Amniotic epithelial cell (primary cell): Measurements from ENCODE around the gene KCNQ2.

Experiments used
- DNase-seq: peaks from one replicate; pipeline ENCODE4 v3.0.0-alpha.2; 2010; ENCODE audit warnings: low read depth

Gene KCNQ2

DNA sequence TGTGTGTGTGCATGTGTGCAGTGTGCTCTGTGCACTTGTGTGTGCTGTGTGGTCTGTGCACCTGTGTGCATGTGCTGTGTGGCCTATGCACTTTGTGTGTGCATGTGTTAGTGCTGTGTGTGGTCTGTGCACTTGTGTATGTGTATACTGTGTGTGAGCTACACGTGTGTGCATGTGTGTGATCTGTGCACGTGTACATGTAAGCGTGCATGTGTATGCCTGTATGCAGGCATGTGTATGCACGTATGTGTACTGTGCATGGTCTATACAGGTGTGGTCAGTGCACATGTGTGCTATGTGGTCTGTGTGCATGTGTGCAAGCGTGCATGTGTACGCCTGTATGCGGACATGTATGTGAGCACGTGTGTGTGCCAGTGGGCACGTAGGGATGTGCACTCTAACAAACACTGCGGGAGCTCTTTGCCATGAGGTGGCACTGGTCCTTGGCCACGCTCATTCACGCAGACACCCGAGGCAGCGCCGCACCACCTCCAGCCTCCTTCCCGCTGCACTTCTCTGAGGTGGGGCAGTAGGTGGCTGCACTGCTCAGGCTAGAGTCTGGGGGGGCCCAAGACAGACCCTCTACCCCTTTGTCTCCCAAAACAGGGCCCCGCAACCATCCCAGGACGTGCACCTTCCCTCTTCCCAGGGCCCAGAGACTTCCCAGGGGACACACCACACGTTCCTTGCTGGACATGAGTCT is 68.9 kb downstream of the KCNQ2 start:
- DNase-seq, result no peak

- no peak for DNase-seq
These were observed 69.6 kb downstream of the KCNQ2 start for GRCh38 chr20:63402860-63403220.

DNA sequence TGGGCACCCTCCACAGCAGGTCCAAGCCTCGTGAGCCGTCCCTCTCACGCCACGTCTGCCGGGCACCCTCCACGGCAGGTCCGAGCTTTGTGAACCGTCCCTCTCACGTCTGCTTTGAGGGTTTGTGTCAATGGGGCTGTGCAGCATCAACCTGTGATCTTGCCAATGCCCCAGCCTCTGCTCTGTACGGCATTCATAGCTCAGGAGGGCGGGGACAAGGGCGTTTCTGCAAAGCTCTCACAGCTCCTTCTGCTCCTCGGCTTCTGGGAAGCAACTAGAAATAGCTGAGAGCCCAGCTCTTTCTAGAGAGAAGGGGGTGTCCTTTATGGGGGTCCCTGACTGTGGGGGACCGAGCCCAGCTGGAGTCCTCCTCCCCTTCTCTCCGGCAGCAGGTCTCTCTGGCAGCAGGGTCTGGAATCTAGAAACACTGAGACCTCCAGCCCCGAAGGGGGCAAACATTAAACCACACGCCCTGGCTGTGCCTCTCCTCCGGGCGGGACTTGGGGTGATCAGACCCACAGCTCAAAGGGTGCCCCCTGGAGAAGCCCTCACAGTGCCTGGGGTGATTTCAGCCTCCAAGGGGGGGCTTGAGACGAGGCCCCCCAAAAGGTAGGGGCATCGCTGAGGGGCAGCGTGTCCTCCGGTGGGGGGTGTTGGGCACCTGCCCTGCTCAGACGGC is 70.1 kb downstream of the KCNQ2 start:
- no peak for DNase-seq

DNA sequence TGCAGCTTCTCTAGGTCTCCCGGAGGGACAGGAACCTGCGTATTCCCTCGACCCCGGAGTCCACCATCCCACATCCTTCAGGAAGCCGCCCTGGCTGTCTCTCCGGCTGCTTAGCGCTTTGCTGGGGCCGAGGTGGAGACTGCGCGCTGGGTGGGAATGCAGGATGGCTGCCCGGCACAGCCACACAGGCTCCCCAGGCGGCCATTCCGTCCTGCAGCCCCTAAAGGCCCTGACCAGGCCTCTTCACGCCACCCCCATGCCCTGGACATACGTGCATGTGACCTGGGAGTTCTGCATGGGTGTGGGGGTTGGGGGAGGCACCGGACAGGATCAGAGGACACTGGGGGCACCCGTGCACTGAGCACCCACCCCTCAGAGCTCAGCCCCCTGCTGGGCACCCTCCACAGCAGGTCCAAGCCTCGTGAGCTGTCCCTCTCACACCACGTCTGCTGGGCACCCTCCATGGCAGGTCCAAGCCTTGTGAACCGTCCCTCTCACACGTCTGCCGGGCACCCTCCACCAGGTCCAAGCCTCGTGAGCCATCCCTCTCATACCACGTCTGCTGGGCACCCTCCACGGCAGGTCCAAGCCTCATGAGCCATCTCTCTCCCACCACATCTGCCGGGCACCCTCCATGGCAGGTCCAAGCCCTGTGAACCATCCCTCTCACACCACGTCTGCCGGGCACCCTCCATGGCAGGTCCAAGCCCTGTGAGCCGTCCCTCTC is 70.9 kb downstream of the KCNQ2 start:
- DNase-seq, result no peak

DNA sequence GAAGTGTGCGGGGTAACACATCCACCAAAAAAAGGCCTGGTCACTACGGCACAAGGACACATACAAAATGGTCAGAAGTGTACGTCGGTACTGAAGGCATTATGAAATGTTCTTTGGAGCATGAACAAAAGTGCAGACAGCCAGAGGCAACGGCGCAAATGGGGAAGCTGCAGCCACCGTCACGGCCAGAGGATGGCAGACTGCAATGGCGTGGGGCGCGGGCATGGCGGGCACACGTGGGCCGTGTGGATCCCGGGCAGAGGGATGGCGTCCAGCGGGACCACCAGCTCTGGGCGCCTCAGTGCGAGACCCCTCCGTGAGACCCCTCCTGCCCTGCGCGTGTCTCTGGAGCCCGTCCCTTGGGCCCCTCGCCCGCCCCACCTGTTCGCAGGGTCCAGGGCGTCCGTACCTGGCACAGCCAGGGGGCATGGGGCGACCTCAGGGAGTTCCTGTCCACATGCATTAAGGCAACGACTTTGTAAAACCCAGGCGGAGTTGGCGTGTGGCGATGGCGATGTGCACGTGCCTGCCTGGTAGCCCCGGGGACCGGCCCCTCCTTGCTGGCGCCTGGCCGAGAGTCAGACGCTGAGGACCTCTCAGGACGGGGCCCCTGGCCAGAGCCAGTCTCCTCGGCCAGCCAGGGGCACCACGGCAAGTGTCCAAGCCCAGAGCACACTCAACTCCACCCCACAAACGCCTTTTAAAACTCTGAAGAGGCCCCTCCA is 71.8 kb downstream of the KCNQ2 start:
- no peak for DNase-seq

DNA sequence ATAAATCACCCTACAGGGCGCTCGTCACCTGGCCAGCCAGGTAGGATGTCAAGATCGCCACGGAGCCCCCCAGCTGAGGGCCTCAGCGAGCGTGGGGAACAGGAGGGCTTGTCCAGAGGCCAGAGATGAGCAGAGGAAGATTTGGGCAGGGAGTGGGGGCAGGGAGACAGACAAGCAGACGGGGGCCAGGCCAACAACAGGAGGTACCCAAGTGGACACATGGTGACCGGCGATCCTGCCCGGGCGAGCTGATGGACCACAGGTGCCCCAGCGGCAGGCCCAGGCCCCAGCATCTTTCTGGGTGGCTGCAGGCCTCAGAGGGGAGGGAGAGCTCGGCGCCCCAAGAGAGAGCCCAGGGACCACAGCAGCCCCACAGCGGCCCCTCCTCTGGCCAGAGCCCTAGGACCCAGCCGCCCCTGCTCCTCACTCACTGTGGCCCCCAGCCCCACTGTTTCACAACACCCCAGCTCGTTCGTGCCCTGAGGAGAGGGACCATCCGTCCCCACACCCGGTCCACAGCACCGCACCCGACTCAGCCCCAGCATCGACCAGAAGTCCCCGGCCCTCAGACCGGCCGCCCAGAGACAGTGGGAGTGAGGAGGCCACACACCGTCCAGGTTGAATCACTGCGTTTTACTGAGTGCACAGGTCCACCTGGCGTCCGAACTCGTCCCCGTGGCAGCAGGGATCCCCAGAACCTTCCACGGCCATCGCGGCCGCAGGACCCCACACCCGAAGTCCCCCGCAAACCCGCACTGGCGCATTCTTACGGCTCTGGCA is 72.7 kb downstream of the KCNQ2 start:
- no peak for DNase-seq

- no peak for DNase-seq
These were observed 73.5 kb downstream of the KCNQ2 start for GRCh38 chr20:63398744-63399514.

DNA sequence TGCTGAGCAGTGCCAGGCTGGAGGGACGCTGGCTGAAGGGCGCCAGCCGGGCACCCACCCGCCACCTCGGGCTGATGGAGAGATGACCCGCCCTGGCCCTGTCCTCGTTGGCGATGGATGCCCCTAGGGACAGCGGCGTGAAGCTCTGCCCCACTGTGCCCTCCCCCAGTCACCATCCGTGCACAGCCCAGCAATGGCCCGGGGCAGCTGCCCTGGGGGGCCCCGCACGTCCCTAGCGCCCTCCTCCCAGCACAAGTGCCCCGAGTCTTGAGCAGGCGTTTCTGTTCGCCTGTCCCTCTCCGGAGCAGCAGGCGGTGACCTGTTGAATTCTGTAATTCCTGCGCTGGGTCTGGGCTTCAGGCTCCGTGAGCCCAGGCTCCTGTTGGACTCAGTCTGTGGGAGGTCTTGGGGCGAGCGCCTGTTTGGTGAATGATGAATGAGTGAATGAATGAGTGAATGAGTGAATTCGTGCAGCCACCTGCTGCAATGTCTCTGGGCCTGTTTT is 74.5 kb downstream of the KCNQ2 start:
- no peak for DNase-seq

DNA sequence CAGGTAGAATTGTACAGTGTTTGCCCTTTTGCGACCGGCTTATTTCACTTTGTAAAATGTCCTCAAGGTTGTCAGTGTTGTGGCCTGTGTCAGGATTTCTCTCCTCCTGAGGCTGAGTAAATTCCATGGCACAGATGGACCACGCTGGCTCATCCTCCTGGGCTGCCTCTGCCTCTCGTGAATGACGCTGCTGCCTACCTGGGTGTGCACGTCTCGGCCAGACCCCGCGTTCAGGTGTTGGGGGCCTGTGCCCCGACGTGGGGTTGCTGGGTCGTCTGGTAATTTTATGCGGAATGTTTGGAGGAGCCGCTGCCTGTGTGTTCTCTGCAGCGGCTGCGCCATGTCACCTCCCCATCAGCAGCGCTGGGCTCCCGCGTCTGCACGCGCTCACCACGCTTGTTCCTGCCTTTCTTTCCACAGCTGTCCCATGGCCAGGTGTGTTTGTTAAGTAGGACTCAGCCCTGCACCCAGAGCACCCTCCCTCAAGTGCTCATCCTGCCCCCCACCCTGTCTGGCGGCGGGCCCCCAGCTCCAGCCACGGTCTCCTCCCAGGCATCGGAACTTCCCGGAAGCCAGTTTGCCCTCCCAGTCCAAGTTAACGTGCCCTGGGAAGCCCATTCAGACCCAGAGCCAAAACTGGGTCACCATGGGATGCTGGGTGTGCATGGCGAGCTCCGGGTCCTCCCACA is 75.2 kb downstream of the KCNQ2 start:
- no peak for DNase-seq

DNA sequence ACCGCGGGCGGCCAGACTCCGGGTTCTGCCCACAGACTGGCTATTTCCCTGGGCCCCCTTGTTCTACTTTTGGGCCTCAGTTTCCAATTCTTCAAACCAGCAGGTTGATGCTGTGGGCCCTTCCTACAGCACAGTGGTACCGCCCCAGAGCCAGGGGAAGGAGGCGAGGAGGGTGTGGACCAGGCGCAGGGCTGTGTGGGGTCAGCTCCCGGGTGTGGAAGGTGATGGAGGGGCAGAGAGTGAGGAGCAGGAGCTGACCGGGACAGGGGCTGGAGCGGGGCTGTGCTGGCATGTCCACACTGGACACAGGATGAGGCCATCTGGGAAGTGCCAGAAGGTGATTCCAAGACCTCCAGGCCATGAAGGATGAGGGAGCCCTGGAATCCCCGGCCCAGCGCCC is 76.2 kb downstream of the KCNQ2 start:
- no peak for DNase-seq

DNA sequence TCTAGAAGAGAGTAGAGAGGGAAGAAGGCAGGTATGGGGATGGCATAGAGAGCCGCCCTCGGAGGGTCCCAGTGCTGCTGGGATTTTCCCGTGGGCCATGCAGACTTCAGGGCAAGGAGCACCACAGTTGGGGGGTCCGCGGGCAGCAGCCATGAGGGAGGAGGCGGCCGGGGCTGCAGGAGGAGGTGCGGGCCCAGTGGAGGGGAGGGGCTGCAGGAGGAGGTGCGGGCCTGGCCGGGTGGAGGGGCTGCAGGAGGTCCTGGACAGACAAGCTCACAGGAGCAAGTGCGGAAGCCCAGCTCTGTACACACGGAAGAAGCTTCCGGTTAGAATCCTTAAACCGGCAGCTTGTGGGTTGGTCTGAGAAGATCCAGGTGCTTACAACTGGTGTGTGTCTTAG is 76.7 kb downstream of the KCNQ2 start:
- DNase-seq, result no peak

- DNase-seq, result no peak
These were observed 77.5 kb downstream of the KCNQ2 start for GRCh38 chr20:63394920-63395455.

DNA sequence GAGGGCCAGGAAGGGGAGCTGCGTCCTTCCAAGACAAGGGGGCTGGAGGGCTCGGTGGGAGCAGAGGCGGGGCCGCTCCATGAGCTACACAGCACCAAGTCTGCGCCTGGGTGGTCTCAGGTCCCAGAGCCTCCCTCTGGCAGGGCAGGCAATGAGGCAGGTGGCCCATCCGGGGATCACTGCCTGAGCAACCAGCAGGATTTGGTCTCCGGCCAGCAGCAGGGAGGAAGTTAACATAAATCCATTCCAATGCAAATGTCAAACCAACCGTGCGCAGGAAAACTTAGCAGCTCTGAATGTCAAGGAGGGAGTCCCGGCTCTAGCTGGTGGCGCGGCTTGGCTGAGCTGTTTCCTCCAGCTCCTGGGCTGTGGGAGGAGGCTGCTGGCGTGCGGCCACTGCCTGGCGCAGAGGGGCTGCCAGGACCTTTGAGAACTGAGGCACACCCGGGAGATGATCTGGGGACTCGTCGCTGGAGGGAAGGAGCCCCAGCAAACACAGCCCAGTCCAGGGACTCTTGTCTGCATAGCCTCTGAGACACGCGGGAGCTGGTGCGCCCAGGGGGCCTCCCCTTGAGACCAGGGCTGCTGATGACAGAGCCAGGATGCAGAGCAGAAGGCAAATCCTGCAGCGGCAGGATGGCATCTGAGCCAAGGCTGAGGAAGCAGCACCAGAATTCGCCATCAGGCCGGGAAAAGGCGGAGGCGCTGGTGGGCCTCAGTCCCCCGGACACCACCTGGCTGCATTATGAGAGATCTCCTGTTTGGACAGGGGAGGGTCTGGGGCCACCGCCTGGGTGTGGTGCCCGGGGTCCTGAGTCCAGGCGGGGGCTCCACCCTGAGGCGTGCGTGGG is 78.2 kb downstream of the KCNQ2 start:
- DNase-seq, result no peak

DNA sequence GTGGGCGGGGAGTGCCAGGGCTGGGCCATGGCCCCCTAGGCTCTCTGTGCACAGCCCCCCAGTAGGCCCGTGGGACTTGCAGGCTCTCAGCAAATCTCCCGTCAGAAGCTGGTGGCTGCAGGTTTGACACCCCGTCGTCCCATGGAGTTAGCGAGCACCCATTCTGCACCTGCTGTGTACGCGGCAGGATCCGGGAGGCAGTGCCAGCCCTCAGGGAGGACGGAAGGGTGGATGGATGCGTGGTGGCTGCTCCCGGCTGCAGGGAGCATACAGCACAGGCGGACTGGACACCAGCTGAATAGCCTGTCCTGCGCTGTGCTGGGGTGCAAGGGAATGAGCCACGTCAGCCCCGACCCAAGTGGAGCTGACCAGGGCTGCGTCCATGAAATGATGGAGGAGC is 78.9 kb downstream of the KCNQ2 start:
- no peak for DNase-seq

GRCh38 chr20:63392465-63393365 is 79.7 kb downstream of the KCNQ2 start:
- DNase-seq, result no peak

GRCh38 chr20:63387917-63388316 is 84.5 kb downstream of the KCNQ2 start:
- DNase-seq, result no peak

DNA sequence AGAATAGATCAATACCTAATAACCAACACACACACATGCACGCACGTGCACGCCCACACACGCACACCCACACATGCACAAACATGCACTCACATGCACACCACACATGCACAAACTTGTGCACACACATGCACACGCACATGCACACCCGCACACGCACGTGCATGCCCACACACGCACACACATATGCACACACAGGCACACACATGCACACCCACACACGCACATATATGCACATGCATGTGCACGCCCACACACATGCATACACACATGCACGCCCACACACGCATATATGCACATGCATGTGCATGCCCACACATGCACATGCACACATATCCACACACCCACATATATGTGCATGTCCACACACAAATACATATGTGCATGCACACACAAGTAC is 85.1 kb downstream of the KCNQ2 start:
- no peak for DNase-seq

- no peak for DNase-seq
These were observed 86.0 kb downstream of the KCNQ2 start for GRCh38 chr20:63386491-63386890.
